Activated B cell treated with CpG ODN at 0.5 μM for 24 hours (primary cell): ENCODE data around the gene SH3PXD2A. TPM values are rescaled to one million over a fixed set of nuclear protein-coding genes. Genes with fewer than 3 reads are reported as not detected.

Source experiments
- ATAC-seq: fragments of 200-7000 bp; cut with Tn5 transposase; one replicate; pipeline ENCODE4 v1.10.0; 2021; ENCODE audit warnings: low read depth, mild to moderate bottlenecking, moderate library complexity
- CTCF ChIA-PET: fragments of 350-600 bp; sonication (Branson Sonifier 250); formaldehyde crosslinking; loops from one replicate; lab custom pipeline; 2021; ENCODE audit warnings: antibody characterized with exemption; lab: Charles Lee
- POLR2A ChIA-PET: fragments of 350-600 bp; sonication (Branson Sonifier 250); formaldehyde crosslinking; loops from one replicate; lab custom pipeline; 2021; ENCODE audit warnings: antibody characterized with exemption; lab: Charles Lee
- DNase-seq: peaks from one replicate; pipeline ENCODE4 v3.0.0; 2022
- H3K27ac Mint-ChIP-seq: one replicate; pipeline ENCODE4 v1.8.0; 2020; ENCODE audit warnings: mixed read lengths
- H3K27me3 Mint-ChIP-seq: one replicate; pipeline ENCODE4 v1.8.0; 2021; ENCODE audit warnings: mixed read lengths
- H3K36me3 Mint-ChIP-seq: one replicate; pipeline ENCODE4 v1.8.0; 2021; ENCODE audit warnings: low read depth, mixed read lengths
- H3K4me1 Mint-ChIP-seq: one replicate; pipeline ENCODE4 v1.8.0; 2021; ENCODE audit warnings: mixed read lengths
- H3K4me3 Mint-ChIP-seq: one replicate; pipeline ENCODE4 v1.8.0; 2020; ENCODE audit warnings: mild to moderate bottlenecking, mixed read lengths
- H3K9me3 Mint-ChIP-seq: one replicate; pipeline ENCODE4 v1.8.0; 2020; ENCODE audit warnings: mixed read lengths
- intact Hi-C: fragments of 100-400 bp; cut with micrococcal nuclease; formaldehyde crosslinking; loops from one replicate; pipeline ENCODE4 v1.15.1; 2024
- total RNA-seq: library from RNA; stranded (reverse); gene quantifications from 2 replicates; pipeline ENCODE4 v1.2.3, GENCODE V29; 2022
- TF ChIP-seq, protein P1 (sequence below): fragments of 200-600 bp; IDR thresholded peaks from one replicate; pipeline ENCODE4 v1.8.0; 2022; ENCODE audit warnings: antibody characterized with exemption, mild to moderate bottlenecking

The SH3PXD2A gene
- total RNA-seq, 1 donor from 2014 or later: 18.2 TPM

DNA sequence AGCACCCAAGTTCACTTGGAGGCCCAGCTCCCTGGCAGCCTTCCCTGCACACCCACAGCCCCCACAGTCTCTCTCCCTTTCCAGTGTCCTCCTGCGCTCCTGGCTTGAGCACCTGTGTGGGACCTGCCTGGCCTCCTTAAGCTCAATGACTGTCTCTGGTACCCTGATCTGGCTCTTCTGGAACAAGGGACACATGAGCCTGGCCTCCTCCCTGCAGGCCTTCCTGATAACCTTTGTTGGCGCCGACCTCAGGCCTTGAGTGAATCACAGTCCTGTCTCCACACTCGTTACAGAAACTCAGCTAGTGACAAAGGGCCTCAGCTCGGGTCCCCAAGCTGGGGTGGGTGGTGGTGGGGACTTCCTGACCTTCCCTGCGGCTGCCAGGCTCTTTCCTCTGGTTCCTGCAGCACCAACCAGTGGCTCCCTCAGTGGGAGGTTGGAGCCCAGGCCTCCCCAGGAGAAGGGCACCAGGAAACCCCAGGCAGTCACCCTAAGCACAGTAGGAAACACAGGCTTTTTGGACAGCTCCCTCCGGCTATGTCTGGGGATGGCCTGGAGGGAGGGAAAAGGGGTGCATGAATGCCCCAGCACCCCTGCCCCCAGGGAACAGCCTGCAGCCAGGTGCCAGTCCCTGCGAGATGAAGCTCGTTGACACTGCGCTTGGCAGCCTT lies 147.3 kb downstream of the SH3PXD2A start:
- ATAC-seq: no peak
- Mint-ChIP-seq H3K36me3 (no peaks in the 10 kb centered on the region), H3K27ac (no peak overlapping the region), H3K4me1 (no peaks in the 10 kb centered on the region), H3K9me3 (no peaks in the 10 kb centered on the region), H3K4me3 (no peak overlapping the region), H3K27me3 (no peaks in the 10 kb centered on the region)
- POLR2A ChIA-PET: no interaction called here
- CTCF ChIA-PET: no interaction called here
- intact Hi-C loops: no loop called here
- no peak for DNase-seq
- TF ChIP-seq, protein P1, sequence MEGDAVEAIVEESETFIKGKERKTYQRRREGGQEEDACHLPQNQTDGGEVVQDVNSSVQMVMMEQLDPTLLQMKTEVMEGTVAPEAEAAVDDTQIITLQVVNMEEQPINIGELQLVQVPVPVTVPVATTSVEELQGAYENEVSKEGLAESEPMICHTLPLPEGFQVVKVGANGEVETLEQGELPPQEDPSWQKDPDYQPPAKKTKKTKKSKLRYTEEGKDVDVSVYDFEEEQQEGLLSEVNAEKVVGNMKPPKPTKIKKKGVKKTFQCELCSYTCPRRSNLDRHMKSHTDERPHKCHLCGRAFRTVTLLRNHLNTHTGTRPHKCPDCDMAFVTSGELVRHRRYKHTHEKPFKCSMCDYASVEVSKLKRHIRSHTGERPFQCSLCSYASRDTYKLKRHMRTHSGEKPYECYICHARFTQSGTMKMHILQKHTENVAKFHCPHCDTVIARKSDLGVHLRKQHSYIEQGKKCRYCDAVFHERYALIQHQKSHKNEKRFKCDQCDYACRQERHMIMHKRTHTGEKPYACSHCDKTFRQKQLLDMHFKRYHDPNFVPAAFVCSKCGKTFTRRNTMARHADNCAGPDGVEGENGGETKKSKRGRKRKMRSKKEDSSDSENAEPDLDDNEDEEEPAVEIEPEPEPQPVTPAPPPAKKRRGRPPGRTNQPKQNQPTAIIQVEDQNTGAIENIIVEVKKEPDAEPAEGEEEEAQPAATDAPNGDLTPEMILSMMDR: no peak

DNA sequence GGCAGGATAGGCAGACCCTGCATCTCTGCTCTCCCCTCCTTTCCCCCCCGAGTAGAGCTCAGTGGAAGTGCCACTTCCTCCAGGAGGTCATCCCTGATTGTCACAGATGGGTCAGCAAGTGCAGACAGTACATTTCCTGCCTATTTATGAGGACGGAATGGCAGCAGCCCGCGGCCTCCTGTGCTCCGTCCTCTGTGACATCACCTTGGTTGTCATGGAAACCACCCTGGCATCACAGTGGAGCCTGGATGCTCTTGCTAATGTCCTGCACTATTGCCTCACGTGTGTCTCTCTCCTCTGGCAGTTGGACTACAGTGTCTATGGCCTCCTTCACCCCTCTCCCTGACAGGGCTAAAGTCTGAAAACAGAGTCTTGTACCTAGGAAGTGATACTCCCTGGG lies 148.6 kb downstream of the SH3PXD2A start:
- CTCF ChIA-PET: interaction anchor here (1.6 kb wide), 1 partner anchor 21 kb away, joined by 4 read pairs; no protein-coding TSS in a partner anchor
- intact Hi-C loops: no loop called here
- ATAC-seq (no peak), DNase-seq (no peak)
- no peaks in the 10 kb centered on the region for H3K9me3 Mint-ChIP-seq
- H3K4me1 Mint-ChIP-seq: no peaks in the 10 kb centered on the region
- TF ChIP-seq, protein P1: no peak
- H3K4me3 Mint-ChIP-seq: no peak overlapping the region
- H3K27me3 Mint-ChIP-seq: no peaks in the 10 kb centered on the region
- H3K36me3 Mint-ChIP-seq: no peaks in the 10 kb centered on the region
- POLR2A ChIA-PET: no interaction called here
- no peak overlapping the region for H3K27ac Mint-ChIP-seq

DNA sequence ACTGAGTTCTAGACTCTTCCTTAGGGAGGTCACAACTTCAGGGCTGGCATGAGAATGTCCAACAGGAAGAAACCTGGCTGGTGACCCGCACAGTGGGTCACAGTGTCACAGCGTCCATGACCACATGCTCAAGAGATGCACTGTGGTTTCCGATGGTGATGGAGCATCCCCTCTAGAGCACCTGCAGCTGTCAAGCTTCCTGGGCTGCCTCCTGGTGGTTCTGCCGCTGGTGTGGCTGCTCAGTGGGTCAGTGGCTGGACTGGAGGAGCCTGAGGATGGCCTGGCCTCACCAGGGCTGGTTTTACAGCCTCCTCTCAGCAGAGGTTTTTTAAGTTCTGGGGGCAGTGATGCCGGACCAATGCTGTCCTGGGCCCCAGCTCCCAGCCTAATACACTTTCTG lies 149.3 kb downstream of the SH3PXD2A start:
- ChIA-PET CTCF (interaction anchor here (1.6 kb wide), 1 partner anchor 20 kb away, joined by 4 read pairs; no protein-coding TSS in a partner anchor), POLR2A (no interaction called here)
- Mint-ChIP-seq H3K9me3 (no peaks in the 10 kb centered on the region), H3K4me1 (no peaks in the 10 kb centered on the region), H3K27me3 (no peaks in the 10 kb centered on the region), H3K4me3 (no peak overlapping the region), H3K36me3 (no peaks in the 10 kb centered on the region), H3K27ac (no peak overlapping the region)
- DNase-seq (no peak), ATAC-seq (no peak)
- TF ChIP-seq, protein P1: no peak
- intact Hi-C loops: no loop called here

DNA sequence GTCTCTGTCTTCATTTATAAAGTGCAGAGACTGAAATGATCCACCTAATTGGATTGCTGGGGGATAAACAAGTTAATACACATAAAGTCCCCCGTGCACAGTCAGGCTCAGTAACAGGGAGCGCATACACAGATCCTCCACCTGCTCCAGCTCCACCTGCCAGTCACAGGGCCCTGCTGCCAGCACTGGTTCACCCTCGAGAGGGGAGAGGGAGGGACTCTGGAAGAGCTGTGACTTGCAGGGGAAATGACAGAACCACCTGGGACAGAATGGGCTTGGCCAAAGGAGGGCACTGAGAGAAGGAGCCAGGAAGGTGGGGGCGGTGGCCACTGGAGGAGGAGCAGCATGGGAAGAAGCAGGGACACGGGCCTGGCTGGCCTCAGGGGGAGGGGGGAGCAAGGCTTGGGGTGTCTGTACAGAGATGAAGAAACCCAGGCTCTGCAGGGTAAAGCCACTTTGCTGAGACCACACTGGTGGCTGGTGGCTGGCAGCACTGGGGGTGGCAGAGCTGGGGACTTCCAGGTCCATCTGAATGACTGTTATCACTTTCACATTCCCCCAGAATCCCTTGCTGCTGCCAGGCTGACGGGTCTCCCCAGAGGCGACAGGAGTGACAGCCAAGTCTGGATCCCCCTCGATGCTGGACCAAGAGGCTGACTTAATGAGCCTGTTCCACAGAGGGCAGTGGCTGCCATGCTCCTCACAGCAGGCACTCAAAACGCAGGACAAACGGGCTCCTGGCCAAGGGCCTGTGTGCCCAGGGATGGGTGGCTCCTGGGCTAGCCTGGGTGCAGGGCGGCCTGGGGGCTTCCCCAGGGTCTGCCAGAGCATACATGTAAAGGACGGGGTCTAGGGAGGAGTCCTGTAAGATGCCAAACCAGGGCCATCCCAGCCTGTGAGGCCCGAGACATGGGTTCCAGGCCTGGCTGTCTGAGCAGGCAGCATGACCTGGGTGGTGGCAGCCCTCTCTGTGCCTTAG lies 151.1 kb downstream of the SH3PXD2A start:
- intact Hi-C loops: no loop called here
- ATAC-seq (no peak), DNase-seq (no peak)
- H3K27me3 Mint-ChIP-seq: no peaks in the 10 kb centered on the region
- no peak overlapping the region for H3K4me3 Mint-ChIP-seq
- no peaks in the 10 kb centered on the region for H3K4me1 Mint-ChIP-seq
- CTCF ChIA-PET: no interaction called here
- no peaks in the 10 kb centered on the region for H3K9me3 Mint-ChIP-seq
- H3K36me3 Mint-ChIP-seq: no peaks in the 10 kb centered on the region
- TF ChIP-seq, protein P1: no peak
- POLR2A ChIA-PET: no interaction called here
- H3K27ac Mint-ChIP-seq: no peak overlapping the region
